A549 (cell line): ENCODE measurements around the gene CNTNAP5. TPM values are rescaled to one million over a fixed set of nuclear protein-coding genes. Genes with fewer than 3 reads are reported as not detected.

Experiments
- ATAC-seq, 2 experiments: fragments of 200-7000 bp in 1 of 2; fragments of >200 bp in 1 of 2; cut with Nextera tagmentation in 1 of 2; cut with Tn5 transposase in 1 of 2; 3 replicates each; pipeline versions ENCODE4 v1.8.0 to v1.9.1; 2018 to 2020; ENCODE audit warnings: mild to moderate bottlenecking in 1 of 2, moderate library complexity in 1 of 2
- CTCF ChIA-PET: fragments of 300-600 bp; sonication (Branson Sonifier 250); formaldehyde crosslinking; extraction: SDS; loops from one replicate; lab custom pipeline; 2021; ENCODE audit warnings: antibody characterized with exemption, inconsistent platforms; lab: Yijun Ruan, JAX
- POLR2A ChIA-PET: fragments of 350-600 bp; formaldehyde crosslinking; extraction: SDS; loops from one replicate; lab custom pipeline; 2021; ENCODE audit warnings: antibody characterized with exemption, inconsistent platforms; lab: Yijun Ruan, JAX
- DNase-seq, 2 experiments: peaks; one replicate each; pipeline versions ENCODE4 v3.0.0 to v3.0.0-alpha.2; 2011 to 2016; ENCODE audit warnings: low read depth in 1 of 2, low spot score in 1 of 2
- FAIRE-seq: peaks from 2 replicates; lab custom pipeline; 2011; peaks lifted over from hg19 to GRCh38; lab: Jason Lieb, UNC
- H3K27ac ChIP-seq, 2 experiments: fragments of >200 bp; sonication (Bioruptor Twin); formaldehyde crosslinking; 3 replicates each; pipeline ENCODE4 v1.5.1; 2016 to 2017
- H3K4me1 ChIP-seq: fragments of >200 bp; sonication (Bioruptor Twin); formaldehyde crosslinking; 3 replicates; pipeline ENCODE4 v1.6.1; 2016
- H3K4me2 ChIP-seq: fragments of >200 bp; sonication (Bioruptor Twin); formaldehyde crosslinking; 3 replicates; pipeline ENCODE4 v1.6.1; 2016
- H3K4me3 ChIP-seq: fragments of >200 bp; sonication (Bioruptor Twin); formaldehyde crosslinking; 3 replicates; pipeline ENCODE4 v1.5.1; 2016
- H3K9me3 ChIP-seq: fragments of >200 bp; sonication (Bioruptor Twin); formaldehyde crosslinking; 3 replicates; pipeline ENCODE4 v1.6.1; 2016
- CBX2 ChIP-seq: fragments of 200-600 bp; sonication (generic); IDR thresholded peaks from 2 replicates; pipeline ENCODE4 v1.6.1; 2016; ENCODE audit warnings: low read depth, mild to moderate bottlenecking, borderline replicate concordance
- CEBPB ChIP-seq, 2 experiments: fragments of >200 bp in 1 of 2; sonication (Bioruptor Twin) in 1 of 2; formaldehyde crosslinking in 1 of 2; IDR thresholded peaks; 2 replicates each; pipeline ENCODE4 v1.6.1; 2012 to 2016
- EHMT2 ChIP-seq: fragments of 200-600 bp; sonication (generic); IDR thresholded peaks from 2 replicates; pipeline ENCODE4 v1.6.1; 2016; ENCODE audit warnings: antibody characterized with exemption, low read depth, mild to moderate bottlenecking, moderate library complexity
- EP300 ChIP-seq, 2 experiments: fragments of >200 bp; sonication (Bioruptor Twin); formaldehyde crosslinking; IDR thresholded peaks; 2 replicates in 1 of 2; 3 replicates in 1 of 2; pipeline ENCODE4 v1.6.1; 2016 to 2017
- FOSB ChIP-seq: fragments of 250-450 bp; sonication (Bioruptor Pico); IDR thresholded peaks from 2 replicates; pipeline ENCODE4 v1.5.0; 2020; ENCODE audit warnings: mild to moderate bottlenecking, moderate library complexity
- FOXS1 ChIP-seq: fragments of 250-450 bp; sonication (Bioruptor Pico); IDR thresholded peaks from 2 replicates; pipeline ENCODE4 v1.5.0; 2020; ENCODE audit warnings: mild to moderate bottlenecking, moderate library complexity
- HOXA7 ChIP-seq: fragments of 250-450 bp; sonication (Bioruptor Pico); IDR thresholded peaks from 2 replicates; pipeline ENCODE4 v1.5.0; 2020; ENCODE audit warnings: mild to moderate bottlenecking, moderate library complexity
- JUN ChIP-seq, 2 experiments: fragments of >200 bp; sonication (Bioruptor Twin); formaldehyde crosslinking; IDR thresholded peaks; 2 replicates in 1 of 2; 3 replicates in 1 of 2; pipeline ENCODE4 v1.6.1; 2016 to 2017
- KDM5A ChIP-seq: fragments of 200-600 bp; sonication (generic); IDR thresholded peaks from 2 replicates; pipeline ENCODE4 v1.6.1; 2016; ENCODE audit warnings: antibody characterized with exemption, mild to moderate bottlenecking
- MAFK ChIP-seq: fragments of 450-650 bp; IDR thresholded peaks from 2 replicates; pipeline ENCODE4 v1.6.1; 2014; ENCODE audit not compliant: partially characterized antibody
- MYC ChIP-seq: IDR thresholded peaks from 2 replicates; pipeline ENCODE4 v1.6.1; 2012; ENCODE audit warnings: mild to moderate bottlenecking, inconsistent platforms, low read length, improper control_type of control experiment, borderline replicate concordance
- PHF8 ChIP-seq: fragments of 200-600 bp; sonication (generic); IDR thresholded peaks from 2 replicates; pipeline ENCODE4 v1.6.1; 2016; ENCODE audit warnings: low read depth, mild to moderate bottlenecking, antibody characterized with exemption, moderate library complexity, borderline replicate concordance
- RAD21 ChIP-seq, 2 experiments: fragments of >200 bp in 1 of 2; sonication (Bioruptor Twin) in 1 of 2; formaldehyde crosslinking in 1 of 2; IDR thresholded peaks in 1 of 2; conservative IDR thresholded peaks in 1 of 2; 2 replicates in 1 of 2; 3 replicates in 1 of 2; pipeline ENCODE4 v1.6.1; 2012 to 2018; ENCODE audit warnings: inconsistent platforms in 1 of 2
- WGBS: methylation state at CpG from one replicate; pipeline ENCODE4 v1.1.6; 2017; ENCODE audit errors: missing lambda C conversion rate; 5-methylcytosine and 5-hydroxymethylcytosine counted together
- polyA plus RNA-seq, 4 experiments: library from polyadenylated mRNA; depleted of rRNA in 3 of 4; stranded (reverse); fragments of >200 nt; fragmentation: RNase III in 1 of 4; extraction: RNeasy Plus Mini Kit Qiagen cat#74134 plus additional on column Dnase treatment in 1 of 4; gene quantifications; 2 replicates in 3 of 4; 3 replicates in 1 of 4; pipeline ENCODE4 v1.2.3, GENCODE V29; 2011 to 2017
- TF ChIP-seq, protein P1 (sequence below): fragments of 150-350 bp; IDR thresholded peaks from 2 replicates; pipeline ENCODE4 v1.6.1; 2014; ENCODE audit warnings: low read depth, mild to moderate bottlenecking, low read length
- TF ChIP-seq, protein P2 (sequence below): fragments of 200-600 bp; sonication (generic); IDR thresholded peaks from 2 replicates; pipeline ENCODE4 v1.6.1; 2016; ENCODE audit warnings: antibody characterized with exemption, mild to moderate bottlenecking, moderate library complexity
- TF ChIP-seq, protein P3 (sequence below): fragments of 450-650 bp; IDR thresholded peaks from 2 replicates; pipeline ENCODE4 v1.6.1; 2014; ENCODE audit warnings: antibody characterized with exemption
- TF ChIP-seq, protein P4 (sequence below): fragments of >200 bp; sonication (Bioruptor Twin); formaldehyde crosslinking; IDR thresholded peaks from 3 replicates; pipeline ENCODE4 v1.6.1; 2016

Gene CNTNAP5
- polyA plus RNA-seq, 2 of the 4 experiments (the other 2 are of a cell fraction): not detected

DNA sequence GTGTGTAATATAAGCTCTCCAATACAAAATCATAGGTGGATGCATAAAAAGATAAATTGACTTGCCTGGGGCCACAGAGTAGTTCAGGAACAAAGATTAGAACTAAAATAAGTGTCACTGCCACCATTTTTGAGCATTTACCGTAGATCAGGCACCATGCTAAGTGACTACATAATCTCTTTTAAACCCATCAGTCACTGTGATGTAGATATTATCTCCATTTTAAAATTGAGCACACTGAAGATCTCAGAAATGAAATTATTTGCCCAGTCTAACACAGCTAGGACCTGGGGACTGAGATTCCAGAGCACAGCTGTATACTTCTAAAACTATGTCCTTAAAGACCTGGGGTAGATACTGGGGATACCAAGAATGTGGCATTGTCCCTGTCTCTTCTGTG, 737.3 kb downstream of the CNTNAP5 start:
- ATAC-seq (no peak), FAIRE-seq (no peak), DNase-seq (no peak)
- H3K27ac ChIP-seq: no peak overlapping the region
- no peak overlapping the region for H3K4me2 ChIP-seq
- CTCF ChIA-PET: no interaction called here
- H3K4me1 ChIP-seq: no peaks in the 10 kb centered on the region
- TF ChIP-seq, protein P1, sequence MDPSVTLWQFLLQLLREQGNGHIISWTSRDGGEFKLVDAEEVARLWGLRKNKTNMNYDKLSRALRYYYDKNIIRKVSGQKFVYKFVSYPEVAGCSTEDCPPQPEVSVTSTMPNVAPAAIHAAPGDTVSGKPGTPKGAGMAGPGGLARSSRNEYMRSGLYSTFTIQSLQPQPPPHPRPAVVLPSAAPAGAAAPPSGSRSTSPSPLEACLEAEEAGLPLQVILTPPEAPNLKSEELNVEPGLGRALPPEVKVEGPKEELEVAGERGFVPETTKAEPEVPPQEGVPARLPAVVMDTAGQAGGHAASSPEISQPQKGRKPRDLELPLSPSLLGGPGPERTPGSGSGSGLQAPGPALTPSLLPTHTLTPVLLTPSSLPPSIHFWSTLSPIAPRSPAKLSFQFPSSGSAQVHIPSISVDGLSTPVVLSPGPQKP: no peak
- WGBS: 0% methylated on average over 1 of the region's 1 CpG
- POLR2A ChIA-PET: no interaction called here
- H3K9me3 ChIP-seq: no peaks in the 10 kb centered on the region
- no peak overlapping the region for H3K4me3 ChIP-seq

DNA sequence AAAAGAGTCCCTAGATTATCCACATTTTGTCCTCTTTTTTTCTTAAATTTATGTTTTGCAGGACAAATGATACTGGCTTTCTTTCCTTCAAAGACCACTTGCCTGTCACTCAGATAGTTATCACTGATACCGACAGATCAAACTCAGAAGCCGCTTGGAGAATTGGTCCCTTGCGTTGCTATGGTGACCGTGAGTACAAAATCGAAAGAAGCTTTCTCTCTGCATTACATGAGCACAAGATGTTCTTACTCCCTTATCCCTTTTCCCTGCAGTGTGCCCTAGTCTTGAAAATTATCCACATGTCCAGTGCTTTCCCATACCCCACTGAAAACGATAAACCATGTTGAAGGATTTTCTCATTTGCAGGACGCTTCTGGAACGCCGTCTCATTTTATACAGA, 738.5 kb downstream of the CNTNAP5 start:
- 30% methylated on average over 9 of the region's 9 CpGs for WGBS
- ATAC-seq: no peak
- ChIA-PET POLR2A (no interaction called here), CTCF (no interaction called here)
- no peak for FAIRE-seq
- no peaks in the 10 kb centered on the region for H3K4me1 ChIP-seq
- no peak overlapping the region for H3K4me3 ChIP-seq
- TF ChIP-seq, protein P2, sequence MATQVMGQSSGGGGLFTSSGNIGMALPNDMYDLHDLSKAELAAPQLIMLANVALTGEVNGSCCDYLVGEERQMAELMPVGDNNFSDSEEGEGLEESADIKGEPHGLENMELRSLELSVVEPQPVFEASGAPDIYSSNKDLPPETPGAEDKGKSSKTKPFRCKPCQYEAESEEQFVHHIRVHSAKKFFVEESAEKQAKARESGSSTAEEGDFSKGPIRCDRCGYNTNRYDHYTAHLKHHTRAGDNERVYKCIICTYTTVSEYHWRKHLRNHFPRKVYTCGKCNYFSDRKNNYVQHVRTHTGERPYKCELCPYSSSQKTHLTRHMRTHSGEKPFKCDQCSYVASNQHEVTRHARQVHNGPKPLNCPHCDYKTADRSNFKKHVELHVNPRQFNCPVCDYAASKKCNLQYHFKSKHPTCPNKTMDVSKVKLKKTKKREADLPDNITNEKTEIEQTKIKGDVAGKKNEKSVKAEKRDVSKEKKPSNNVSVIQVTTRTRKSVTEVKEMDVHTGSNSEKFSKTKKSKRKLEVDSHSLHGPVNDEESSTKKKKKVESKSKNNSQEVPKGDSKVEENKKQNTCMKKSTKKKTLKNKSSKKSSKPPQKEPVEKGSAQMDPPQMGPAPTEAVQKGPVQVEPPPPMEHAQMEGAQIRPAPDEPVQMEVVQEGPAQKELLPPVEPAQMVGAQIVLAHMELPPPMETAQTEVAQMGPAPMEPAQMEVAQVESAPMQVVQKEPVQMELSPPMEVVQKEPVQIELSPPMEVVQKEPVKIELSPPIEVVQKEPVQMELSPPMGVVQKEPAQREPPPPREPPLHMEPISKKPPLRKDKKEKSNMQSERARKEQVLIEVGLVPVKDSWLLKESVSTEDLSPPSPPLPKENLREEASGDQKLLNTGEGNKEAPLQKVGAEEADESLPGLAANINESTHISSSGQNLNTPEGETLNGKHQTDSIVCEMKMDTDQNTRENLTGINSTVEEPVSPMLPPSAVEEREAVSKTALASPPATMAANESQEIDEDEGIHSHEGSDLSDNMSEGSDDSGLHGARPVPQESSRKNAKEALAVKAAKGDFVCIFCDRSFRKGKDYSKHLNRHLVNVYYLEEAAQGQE: no peak
- TF ChIP-seq RAD21 (conservative IDR thresholded peaks at IDR 0.05 in 1 of 2, IDR thresholded peaks at IDR 0.05 in 1 of 2) (no peak), CEBPB (IDR thresholded peaks at IDR 0.05) (no peak), CBX2 (no peak), HOXA7 (CRISPR knock-in tag) (no peak), MAFK (no peak), KDM5A (no peak), EP300 (IDR thresholded peaks at IDR 0.05) (no peak), FOSB (no peak), MYC (no peak), PHF8 (no peak), EHMT2 (no peak), JUN (IDR thresholded peaks at IDR 0.05) (no peak), FOXS1 (CRISPR knock-in tag) (no peak)
- TF ChIP-seq, protein P3, sequence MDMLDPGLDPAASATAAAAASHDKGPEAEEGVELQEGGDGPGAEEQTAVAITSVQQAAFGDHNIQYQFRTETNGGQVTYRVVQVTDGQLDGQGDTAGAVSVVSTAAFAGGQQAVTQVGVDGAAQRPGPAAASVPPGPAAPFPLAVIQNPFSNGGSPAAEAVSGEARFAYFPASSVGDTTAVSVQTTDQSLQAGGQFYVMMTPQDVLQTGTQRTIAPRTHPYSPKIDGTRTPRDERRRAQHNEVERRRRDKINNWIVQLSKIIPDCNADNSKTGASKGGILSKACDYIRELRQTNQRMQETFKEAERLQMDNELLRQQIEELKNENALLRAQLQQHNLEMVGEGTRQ: no peak
- TF ChIP-seq, protein P4, sequence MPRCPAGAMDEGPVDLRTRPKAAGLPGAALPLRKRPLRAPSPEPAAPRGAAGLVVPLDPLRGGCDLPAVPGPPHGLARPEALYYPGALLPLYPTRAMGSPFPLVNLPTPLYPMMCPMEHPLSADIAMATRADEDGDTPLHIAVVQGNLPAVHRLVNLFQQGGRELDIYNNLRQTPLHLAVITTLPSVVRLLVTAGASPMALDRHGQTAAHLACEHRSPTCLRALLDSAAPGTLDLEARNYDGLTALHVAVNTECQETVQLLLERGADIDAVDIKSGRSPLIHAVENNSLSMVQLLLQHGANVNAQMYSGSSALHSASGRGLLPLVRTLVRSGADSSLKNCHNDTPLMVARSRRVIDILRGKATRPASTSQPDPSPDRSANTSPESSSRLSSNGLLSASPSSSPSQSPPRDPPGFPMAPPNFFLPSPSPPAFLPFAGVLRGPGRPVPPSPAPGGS: no peak
- H3K4me2 ChIP-seq: no peak overlapping the region
- no peak overlapping the region for H3K27ac ChIP-seq
- no peak for DNase-seq
- no peaks in the 10 kb centered on the region for H3K9me3 ChIP-seq
